Neural progenitor cell (in vitro differentiated cells): ENCODE data around the gene RRN3. TPM values are rescaled to one million over a fixed set of nuclear protein-coding genes. Genes with fewer than 3 reads are reported as not detected.

ENCODE experiments used
- DNase-seq: peaks from one replicate; pipeline ENCODE4 v3.0.0-alpha.2; 2016; ENCODE audit warnings: low spot score
- H2AFZ ChIP-seq: fragments of 200-600 bp; sonication (generic); replicated peaks from 2 replicates; pipeline ENCODE4 v1.6.1; 2016; ENCODE audit warnings: antibody characterized with exemption
- H3F3A ChIP-seq: fragments of 200-600 bp; sonication (generic); 2 replicates; pipeline ENCODE4 v1.6.1; 2016; ENCODE audit warnings: antibody characterized with exemption, low read depth
- H3K27ac ChIP-seq: fragments of 200-600 bp; sonication (generic); 2 replicates; pipeline ENCODE4 v1.5.1; 2016; ENCODE audit warnings: mild to moderate bottlenecking
- H3K27me3 ChIP-seq: fragments of 200-600 bp; sonication (generic); 2 replicates; pipeline ENCODE4 v1.6.1; 2016; ENCODE audit warnings: mild to moderate bottlenecking, moderate library complexity
- H3K36me3 ChIP-seq: fragments of 200-600 bp; sonication (generic); 2 replicates; pipeline ENCODE4 v1.5.1; 2016
- H3K4me1 ChIP-seq: fragments of 200-600 bp; sonication (generic); 2 replicates; pipeline ENCODE4 v1.6.1; 2016; ENCODE audit warnings: mixed run types
- H3K4me2 ChIP-seq: fragments of 200-600 bp; sonication (generic); 2 replicates; pipeline ENCODE4 v1.6.1; 2016
- H3K4me3 ChIP-seq: fragments of 200-600 bp; sonication (generic); 2 replicates; pipeline ENCODE4 v1.5.1; 2016
- H3K79me2 ChIP-seq: fragments of 200-600 bp; sonication (generic); 2 replicates; pipeline ENCODE4 v1.6.1; 2016; ENCODE audit warnings: low read depth
- H3K9ac ChIP-seq: fragments of 200-600 bp; sonication (generic); 2 replicates; pipeline ENCODE4 v1.6.1; 2016
- H3K9me3 ChIP-seq: fragments of 200-600 bp; sonication (generic); 2 replicates; pipeline ENCODE4 v1.5.1; 2016; ENCODE audit warnings: low read depth
- H4K20me1 ChIP-seq: fragments of 200-600 bp; sonication (generic); 2 replicates; pipeline ENCODE4 v1.6.1; 2016; ENCODE audit warnings: low read depth
- H3K27ac Mint-ChIP-seq: 3 replicates; pipeline ENCODE4 v1.8.0; 2021; ENCODE audit warnings: mixed read lengths
- H3K27me3 Mint-ChIP-seq: 2 replicates; pipeline ENCODE4 v1.8.0; 2022; ENCODE audit warnings: low read depth, mild to moderate bottlenecking, inconsistent platforms, moderate library complexity, mixed read lengths; ENCODE audit not compliant: insufficient read depth
- H3K36me3 Mint-ChIP-seq: 3 replicates; pipeline ENCODE4 v1.8.0; 2021; ENCODE audit warnings: mixed read lengths
- H3K4me1 Mint-ChIP-seq: 3 replicates; pipeline ENCODE4 v1.8.0; 2021; ENCODE audit warnings: mixed read lengths
- H3K4me3 Mint-ChIP-seq: 3 replicates; pipeline ENCODE4 v1.8.0; 2021; ENCODE audit warnings: mild to moderate bottlenecking, moderate library complexity, mixed read lengths
- H3K9me3 Mint-ChIP-seq: 3 replicates; pipeline ENCODE4 v1.8.0; 2020; ENCODE audit warnings: mixed read lengths
- CTCF ChIP-seq: fragments of 200-600 bp; sonication (generic); IDR thresholded peaks from 2 replicates; pipeline ENCODE4 v1.5.1; 2017; ENCODE audit warnings: antibody characterized with exemption, mild to moderate bottlenecking
- EZH2 ChIP-seq: fragments of 200-600 bp; sonication (generic); IDR thresholded peaks from 2 replicates; pipeline ENCODE4 v1.6.1; 2017; ENCODE audit warnings: antibody characterized with exemption, mild to moderate bottlenecking, moderate library complexity
- EZH2phosphoT487 ChIP-seq: fragments of 200-600 bp; sonication (generic); IDR thresholded peaks from 2 replicates; pipeline ENCODE4 v1.6.1; 2017; ENCODE audit warnings: antibody characterized with exemption
- total RNA-seq: library from RNA; depleted of rRNA; stranded (reverse); fragments of >200 nt; gene quantifications from 2 replicates; pipeline ENCODE4 v1.2.3, GENCODE V29; 2015; ENCODE audit warnings: low replicate concordance

The RRN3 gene
- total RNA-seq, 1 donor from 2014 or later: 39.1 TPM

GRCh38 chr16:15059324-15059723 lies 34.7 kb downstream of the RRN3 start:
- no peaks in the 10 kb centered on the region for H3K36me3 ChIP-seq
- H3K4me3 Mint-ChIP-seq: no peak overlapping the region
- no peak overlapping the region for H3K27ac Mint-ChIP-seq

GRCh38 chr16:15057681-15058417 lies 36.2 kb downstream of the RRN3 start:
- Mint-ChIP-seq H3K27me3 (peaks cover 2% of the 10 kb centered on the region), H3K27ac (no peak overlapping the region), H3K4me3 (no peak overlapping the region), H3K4me1 (peaks cover 12% of the 10 kb centered on the region), H3K36me3 (peaks cover 18% of the 10 kb centered on the region), H3K9me3 (no peaks in the 10 kb centered on the region)
- H2AFZ ChIP-seq: no peak overlapping the region
- no peak for DNase-seq
- no peaks in the 10 kb centered on the region for H3K4me1 ChIP-seq
- H3K36me3 ChIP-seq: no peaks in the 10 kb centered on the region
- no peaks in the 10 kb centered on the region for H3K27me3 ChIP-seq
- TF ChIP-seq EZH2phosphoT487: no peak
- no peak for TF ChIP-seq CTCF
- no peak for TF ChIP-seq EZH2
- H3K79me2 ChIP-seq: peaks cover 26% of the 10 kb centered on the region
- peaks cover 29% of the 10 kb centered on the region for H3F3A ChIP-seq
- H3K27ac ChIP-seq: no peak overlapping the region
- no peaks in the 10 kb centered on the region for H3K9me3 ChIP-seq
- no peak overlapping the region for H3K4me2 ChIP-seq
- no peak overlapping the region for H3K9ac ChIP-seq
- no peak overlapping the region for H3K4me3 ChIP-seq
- peaks cover 3% of the 10 kb centered on the region for H4K20me1 ChIP-seq

More at GRCh38 chr16:15059324-15059723, 34.7 kb downstream of the RRN3 start:
- Histone ChIP-seq H4K20me1 (no peaks in the 10 kb centered on the region), H3K4me2 (no peak overlapping the region), H2AFZ (no peak overlapping the region), H3K4me3 (no peak overlapping the region), H3K27ac (no peak overlapping the region), H3K27me3 (no peaks in the 10 kb centered on the region), H3K9ac (no peak overlapping the region), H3K9me3 (no peaks in the 10 kb centered on the region), H3K79me2 (peaks cover 12% of the 10 kb centered on the region), H3F3A (peaks cover 29% of the 10 kb centered on the region), H3K4me1 (no peaks in the 10 kb centered on the region)
- peaks cover 2% of the 10 kb centered on the region for H3K27me3 Mint-ChIP-seq
- H3K9me3 Mint-ChIP-seq: no peaks in the 10 kb centered on the region
- TF ChIP-seq CTCF (no peak), EZH2phosphoT487 (no peak), EZH2 (no peak)
- DNase-seq: no peak
- peaks cover 8% of the 10 kb centered on the region for H3K4me1 Mint-ChIP-seq
- H3K36me3 Mint-ChIP-seq: peaks cover 21% of the 10 kb centered on the region

- H3K4me1 Mint-ChIP-seq: peaks cover 12% of the 10 kb centered on the region
- Histone ChIP-seq H4K20me1 (peaks cover 4% of the 10 kb centered on the region), H3K79me2 (peaks cover 37% of the 10 kb centered on the region), H3K4me2 (peak overlapping the region; percentile 84), H3K9me3 (no peaks in the 10 kb centered on the region), H3K27ac (no peak overlapping the region), H2AFZ (peak overlapping the region; percentile 94), H3K9ac (peak overlapping the region; percentile 45), H3F3A (peaks cover 25% of the 10 kb centered on the region), H3K36me3 (no peaks in the 10 kb centered on the region), H3K4me1 (no peaks in the 10 kb centered on the region), H3K27me3 (no peaks in the 10 kb centered on the region), H3K4me3 (peak overlapping the region; percentile 99)
- peaks cover 6% of the 10 kb centered on the region for H3K36me3 Mint-ChIP-seq
- H3K4me3 Mint-ChIP-seq: peak overlapping the region; percentile 90
- peak; percentile 11 for DNase-seq
- H3K27me3 Mint-ChIP-seq: peaks cover 2% of the 10 kb centered on the region
- H3K27ac Mint-ChIP-seq: no peak overlapping the region
- H3K9me3 Mint-ChIP-seq: no peaks in the 10 kb centered on the region
- TF ChIP-seq EZH2phosphoT487 (no peak), CTCF (peak; percentile 39)
Observed at GRCh38 chr16:15055141-15056053, 38.7 kb downstream of the RRN3 start.
